ENCODE data around the gene DNLZ. TPM values are rescaled to one million over a fixed set of nuclear protein-coding genes. Genes with fewer than 3 reads are reported as not detected.
A peak's percentile ranks its signal among the peaks of the same experiment; 100 is the strongest.

The DNLZ gene
- total RNA-seq, 4 donors from 2014 or later: 16.5 to 36.7 (median 19.8) TPM

GRCh38 chr9:136346927-136347465, 16.5 kb downstream of the DNLZ start:
- ATAC-seq (ENCODE audit: low FRiP score): no peak
- no peak for TF ChIP-seq CTCF (IDR thresholded peaks at IDR 0.05)

DNA sequence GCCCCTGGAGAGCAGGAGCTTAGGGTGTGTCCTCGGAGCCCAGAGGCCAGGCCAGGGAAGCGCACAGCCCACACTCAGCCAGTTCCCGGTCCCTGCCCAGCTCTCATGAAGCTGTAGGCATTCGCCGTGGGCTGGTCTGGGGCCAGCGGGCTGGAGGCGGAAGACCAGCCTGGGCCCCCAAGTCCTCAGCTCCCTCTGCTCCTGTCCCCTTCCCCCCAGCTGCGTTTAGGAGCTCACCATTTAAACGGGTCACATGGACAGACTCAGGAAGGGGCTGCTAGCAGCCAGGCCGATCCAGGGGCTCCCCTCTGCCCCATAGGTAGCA, 17.4 kb downstream of the DNLZ start:
- ATAC-seq (ENCODE audit: low FRiP score): no peak
- no peak for TF ChIP-seq CTCF (IDR thresholded peaks at IDR 0.05)
- DNase-seq (ENCODE audit: low spot score): no peak

More at GRCh38 chr9:136346927-136347465, 16.5 kb downstream of the DNLZ start:
- no peak for DNase-seq (ENCODE audit: low spot score)

GRCh38 chr9:136345281-136346156, 18.0 kb downstream of the DNLZ start:
- ATAC-seq (ENCODE audit: low FRiP score) (peak; percentile 47), DNase-seq (ENCODE audit: low spot score) (no peak)
- TF ChIP-seq CTCF (IDR thresholded peaks at IDR 0.05): no peak

DNA sequence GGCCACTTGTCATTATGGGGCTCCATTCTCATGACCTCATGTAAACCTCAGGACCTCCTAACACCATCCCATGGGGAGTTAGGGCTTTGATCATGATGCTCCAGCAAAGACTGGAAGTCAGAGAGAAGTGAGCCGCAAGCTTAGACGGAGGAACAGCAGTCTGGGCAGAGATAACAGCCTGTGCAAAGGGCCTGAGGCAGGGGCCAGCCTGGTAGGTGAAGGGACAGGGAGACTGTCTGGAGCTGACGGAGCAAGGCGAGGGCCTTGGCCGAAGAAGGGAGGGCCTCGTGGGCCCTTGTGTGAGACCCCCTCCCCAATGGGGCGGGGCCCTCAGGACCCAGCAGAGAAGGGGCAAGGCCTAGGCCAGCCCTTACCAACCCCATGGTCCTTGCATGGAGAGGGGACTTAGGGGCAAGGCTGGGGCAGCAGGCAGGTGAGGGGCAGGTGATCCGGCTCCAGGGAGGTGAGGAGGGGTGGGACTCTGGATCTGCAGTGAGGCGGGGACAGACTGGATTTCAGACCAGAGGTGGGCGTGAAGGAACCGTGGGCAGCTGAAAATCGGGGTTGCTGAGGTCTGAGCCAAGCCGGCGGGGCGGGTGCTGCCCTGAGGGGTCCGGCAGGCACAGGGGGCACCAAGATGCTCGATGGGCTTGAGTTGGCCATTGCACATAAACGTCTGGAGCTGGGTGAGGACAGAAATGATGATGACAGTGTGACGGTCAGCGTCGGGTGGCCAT, 18.8 kb downstream of the DNLZ start:
- DNase-seq (ENCODE audit: low spot score) (no peak), ATAC-seq (ENCODE audit: low FRiP score) (no peak)
- no peak for TF ChIP-seq CTCF (IDR thresholded peaks at IDR 0.05)

GRCh38 chr9:136343884-136344269, 19.7 kb downstream of the DNLZ start:
- DNase-seq (ENCODE audit: low spot score) (no peak), ATAC-seq (ENCODE audit: low FRiP score) (no peak)
- TF ChIP-seq CTCF (IDR thresholded peaks at IDR 0.05): no peak

GRCh38 chr9:136343121-136343883, 20.2 kb downstream of the DNLZ start:
- DNase-seq (ENCODE audit: low spot score) (no peak), ATAC-seq (ENCODE audit: low FRiP score) (no peak)
- no peak for TF ChIP-seq CTCF (IDR thresholded peaks at IDR 0.05)

All from omental fat pad (tissue), 4 donors.